Ishikawa (cell line): ENCODE measurements around the gene ARID1B.

Experiments
- EP300 ChIP-seq: IDR thresholded peaks from 2 replicates; pipeline ENCODE4 v1.6.1; 2012; ENCODE audit warnings: borderline replicate concordance
- YY1 ChIP-seq: IDR thresholded peaks from 2 replicates; pipeline ENCODE4 v1.6.1; 2012; ENCODE audit warnings: low read depth

GRCh38 chr6:156740604-156741003 lies 36.6 kb upstream of the ARID1B start:
- TF ChIP-seq EP300 (no peak), YY1 (no peak)
